K562 (cell line): ENCODE results near the gene GPR37L1. TPM values are rescaled to one million over a fixed set of nuclear protein-coding genes. Genes with fewer than 3 reads are reported as not detected.
A peak's percentile ranks its signal among the peaks of the same experiment; 100 is the strongest.

Source experiments
- CREB3L1 ChIP-seq: fragments of 450-650 bp; IDR thresholded peaks from 2 replicates; pipeline ENCODE4 v1.6.1; 2014; ENCODE audit warnings: low read depth, mild to moderate bottlenecking, moderate library complexity, borderline replicate concordance
- FOXA1 ChIP-seq: fragments of 450-650 bp; IDR thresholded peaks from 2 replicates; pipeline ENCODE4 v1.6.1; 2016; ENCODE audit warnings: mild to moderate bottlenecking, borderline replicate concordance
- GTF2F1 ChIP-seq: IDR thresholded peaks from 2 replicates; pipeline ENCODE4 v1.6.1; 2011; ENCODE audit warnings: low read depth, low read length, improper control_type of control experiment
- MEF2D ChIP-seq: conservative IDR thresholded peaks from 2 replicates; pipeline ENCODE4 v1.6.1; 2016; ENCODE audit warnings: low read depth, missing genetic modification characterization, missing compliant biosample characterization
- MYNN ChIP-seq, 2 experiments: sonication (generic); formaldehyde crosslinking in 1 of 2; IDR thresholded peaks; 2 replicates each; pipeline versions ENCODE4 v1.5.0 to v1.6.1; 2016 to 2020; ENCODE audit warnings: antibody characterized with exemption in 1 of 2, missing genetic modification reagents in 1 of 2
- POLR2B ChIP-seq: fragments of 450-650 bp; IDR thresholded peaks from 2 replicates; pipeline ENCODE4 v1.6.1; 2018; ENCODE audit warnings: low read depth; ENCODE audit not compliant: partially characterized antibody
- RB1 ChIP-seq: fragments of 450-650 bp; IDR thresholded peaks from 2 replicates; pipeline ENCODE4 v1.6.1; 2017; ENCODE audit warnings: low read depth, mild to moderate bottlenecking
- RFX1 ChIP-seq: fragments of 450-650 bp; IDR thresholded peaks from 2 replicates; pipeline ENCODE4 v1.6.1; 2016; ENCODE audit warnings: mild to moderate bottlenecking, moderate library complexity
- SMARCC2 ChIP-seq: fragments of 450-650 bp; IDR thresholded peaks from 2 replicates; pipeline ENCODE4 v1.6.1; 2017; ENCODE audit warnings: antibody characterized with exemption, moderate library complexity, mild to moderate bottlenecking, low read depth
- ZNF175 ChIP-seq: fragments of 200-800 bp; sonication (Bioruptor generic); IDR thresholded peaks from 2 replicates; pipeline ENCODE4 v1.6.1; 2016; ENCODE audit warnings: low read depth, mild to moderate bottlenecking, missing genetic modification characterization, missing compliant biosample characterization
- ZNF23 ChIP-seq: fragments of 250-450 bp; sonication (Bioruptor Pico); IDR thresholded peaks from 2 replicates; pipeline ENCODE4 v1.4.0; 2020; ENCODE audit warnings: mild to moderate bottlenecking
- ZNF24 ChIP-seq: fragments of 450-650 bp; IDR thresholded peaks from 2 replicates; pipeline ENCODE4 v1.6.1; 2016
- ZNF609 ChIP-seq: sonication (generic); formaldehyde crosslinking; IDR thresholded peaks from 2 replicates; pipeline ENCODE4 v1.8.1; 2023; ENCODE audit warnings: missing genetic modification reagents, mild to moderate bottlenecking, borderline replicate concordance
- polyA plus RNA-seq, 8 experiments: library from polyadenylated mRNA; depleted of rRNA in 4 of 8; stranded (reverse) in 5 of 8; unstranded in 3 of 8; fragments of >200 nt; fragmentation: Nextera tagmentation in 2 of 8; fragmentation: Illumina TruSeq in 1 of 8; extraction: Ambion mirVana in 2 of 8; extraction: Trizol in 1 of 8; gene quantifications; 2 replicates each; pipeline versions ENCODE4 v1.2.1 to v1.2.3, GENCODE V29; 2011 to 2014; ENCODE audit warnings: inconsistent platforms in 1 of 8, missing spikeins in 1 of 8
- total RNA-seq, 7 experiments: library from RNA; depleted of rRNA in 6 of 7; stranded (reverse); fragments of >200 nt in 6 of 7; fragmentation: Illumina TruSeq in 2 of 7; extraction: Trizol in 2 of 7; gene quantifications; 2 replicates each; pipeline versions ENCODE4 v1.2.1 to v1.2.3, GENCODE V29; 2011 to 2021; ENCODE audit warnings: low replicate concordance in 1 of 7
- TF ChIP-seq, protein P1 (sequence below): fragments of 250-450 bp; sonication (Bioruptor Pico); IDR thresholded peaks from 2 replicates; pipeline ENCODE4 v1.8.0; 2022; ENCODE audit warnings: inconsistent platforms, mild to moderate bottlenecking, moderate library complexity, borderline replicate concordance
- TF ChIP-seq, protein P2 (sequence below): fragments of 250-450 bp; sonication (Bioruptor Pico); IDR thresholded peaks from 2 replicates; pipeline ENCODE4 v1.8.0; 2021; ENCODE audit warnings: moderate library complexity, mild to moderate bottlenecking, inconsistent platforms
- TF ChIP-seq, protein P3 (sequence below): fragments of 450-650 bp; IDR thresholded peaks from 2 replicates; pipeline ENCODE4 v1.6.1; 2017; ENCODE audit warnings: antibody characterized with exemption, mild to moderate bottlenecking

Gene GPR37L1
- total and polyA plus RNA-seq, 9 of the 15 experiments (the other 6 are each of a cell fraction or from before 2014, with no cell fraction given): not detected

DNA sequence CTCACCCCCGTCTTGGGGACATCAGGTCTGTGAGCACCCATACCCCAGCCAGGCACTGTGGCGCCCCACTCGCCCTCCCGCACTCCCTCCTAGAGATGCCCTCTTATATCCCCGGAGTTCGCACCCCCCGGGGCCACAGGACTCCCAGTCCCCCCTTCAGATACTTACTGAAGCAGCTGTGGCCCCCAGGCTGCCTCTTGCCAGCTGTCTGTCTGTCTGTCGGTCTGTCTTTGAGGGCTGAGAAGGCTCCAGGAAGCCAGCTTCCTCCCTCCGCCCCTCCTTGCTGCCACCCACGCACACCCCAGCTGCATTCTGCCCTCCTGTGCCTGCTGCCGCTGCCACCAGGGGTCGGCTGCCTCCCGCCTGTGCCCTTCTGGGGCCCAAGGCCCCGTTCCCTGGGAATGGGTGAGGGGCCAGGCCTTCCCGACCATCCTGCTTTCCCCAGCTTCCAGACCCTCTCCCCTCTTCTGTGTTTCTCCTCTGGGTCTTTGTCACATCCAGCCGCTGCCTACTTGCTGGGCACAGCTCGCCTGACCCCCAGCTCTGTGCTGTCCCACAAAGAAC is 37.7 kb downstream of the GPR37L1 start, which contains the start of gene PTPN7 (continued):
- TF ChIP-seq, protein P1, sequence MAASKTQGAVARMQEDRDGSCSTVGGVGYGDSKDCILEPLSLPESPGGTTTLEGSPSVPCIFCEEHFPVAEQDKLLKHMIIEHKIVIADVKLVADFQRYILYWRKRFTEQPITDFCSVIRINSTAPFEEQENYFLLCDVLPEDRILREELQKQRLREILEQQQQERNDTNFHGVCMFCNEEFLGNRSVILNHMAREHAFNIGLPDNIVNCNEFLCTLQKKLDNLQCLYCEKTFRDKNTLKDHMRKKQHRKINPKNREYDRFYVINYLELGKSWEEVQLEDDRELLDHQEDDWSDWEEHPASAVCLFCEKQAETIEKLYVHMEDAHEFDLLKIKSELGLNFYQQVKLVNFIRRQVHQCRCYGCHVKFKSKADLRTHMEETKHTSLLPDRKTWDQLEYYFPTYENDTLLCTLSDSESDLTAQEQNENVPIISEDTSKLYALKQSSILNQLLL: no peak
- TF ChIP-seq ZNF24 (no peak), MYNN (IDR thresholded peaks at IDR 0.05) (peak; percentile 95), MYNN (CRISPR knock-in tag; IDR thresholded peaks at IDR 0.05) (no peak), FOXA1 (no peak), RB1 (0 out of 2 replicates have a peak, but pooled peaks have one; percentile 8), CREB3L1 (no peak; the same call in 1 of the 2 replicates), MEF2D (no peak), SMARCC2 (no peak), GTF2F1 (no peak), ZNF609 (CRISPR knock-in tag) (0 out of 2 replicates have a peak, but pooled peaks have one; percentile 23), ZNF23 (CRISPR knock-in tag) (no peak), RFX1 (no peak), POLR2B (no peak), ZNF175 (CRISPR knock-in tag) (no peak)
- TF ChIP-seq, protein P2, sequence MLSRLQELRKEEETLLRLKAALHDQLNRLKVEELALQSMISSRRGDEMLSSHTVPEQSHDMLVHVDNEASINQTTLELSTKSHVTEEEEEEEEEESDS (CRISPR knock-in tag): no peak
- TF ChIP-seq, protein P3, sequence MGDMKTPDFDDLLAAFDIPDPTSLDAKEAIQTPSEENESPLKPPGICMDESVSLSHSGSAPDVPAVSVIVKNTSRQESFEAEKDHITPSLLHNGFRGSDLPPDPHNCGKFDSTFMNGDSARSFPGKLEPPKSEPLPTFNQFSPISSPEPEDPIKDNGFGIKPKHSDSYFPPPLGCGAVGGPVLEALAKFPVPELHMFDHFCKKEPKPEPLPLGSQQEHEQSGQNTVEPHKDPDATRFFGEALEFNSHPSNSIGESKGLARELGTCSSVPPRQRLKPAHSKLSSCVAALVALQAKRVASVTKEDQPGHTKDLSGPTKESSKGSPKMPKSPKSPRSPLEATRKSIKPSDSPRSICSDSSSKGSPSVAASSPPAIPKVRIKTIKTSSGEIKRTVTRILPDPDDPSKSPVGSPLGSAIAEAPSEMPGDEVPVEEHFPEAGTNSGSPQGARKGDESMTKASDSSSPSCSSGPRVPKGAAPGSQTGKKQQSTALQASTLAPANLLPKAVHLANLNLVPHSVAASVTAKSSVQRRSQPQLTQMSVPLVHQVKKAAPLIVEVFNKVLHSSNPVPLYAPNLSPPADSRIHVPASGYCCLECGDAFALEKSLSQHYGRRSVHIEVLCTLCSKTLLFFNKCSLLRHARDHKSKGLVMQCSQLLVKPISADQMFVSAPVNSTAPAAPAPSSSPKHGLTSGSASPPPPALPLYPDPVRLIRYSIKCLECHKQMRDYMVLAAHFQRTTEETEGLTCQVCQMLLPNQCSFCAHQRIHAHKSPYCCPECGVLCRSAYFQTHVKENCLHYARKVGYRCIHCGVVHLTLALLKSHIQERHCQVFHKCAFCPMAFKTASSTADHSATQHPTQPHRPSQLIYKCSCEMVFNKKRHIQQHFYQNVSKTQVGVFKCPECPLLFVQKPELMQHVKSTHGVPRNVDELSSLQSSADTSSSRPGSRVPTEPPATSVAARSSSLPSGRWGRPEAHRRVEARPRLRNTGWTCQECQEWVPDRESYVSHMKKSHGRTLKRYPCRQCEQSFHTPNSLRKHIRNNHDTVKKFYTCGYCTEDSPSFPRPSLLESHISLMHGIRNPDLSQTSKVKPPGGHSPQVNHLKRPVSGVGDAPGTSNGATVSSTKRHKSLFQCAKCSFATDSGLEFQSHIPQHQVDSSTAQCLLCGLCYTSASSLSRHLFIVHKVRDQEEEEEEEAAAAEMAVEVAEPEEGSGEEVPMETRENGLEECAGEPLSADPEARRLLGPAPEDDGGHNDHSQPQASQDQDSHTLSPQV: 0 out of 2 replicates have a peak, but pooled peaks have one; percentile 0
